Neural cell (in vitro differentiated cells): Measurements from ENCODE around the gene SNRNP35. TPM values are rescaled to one million over a fixed set of nuclear protein-coding genes. Genes with fewer than 3 reads are reported as not detected.

Experiments used
- H2AFZ ChIP-seq: fragments of 200-600, 300-800 bp; sonication (generic), shearing (Covaris generic); 2 replicates; pipeline ENCODE4 v1.6.0; 2014; ENCODE audit warnings: low read depth, mild to moderate bottlenecking, antibody characterized with exemption, low read length, moderate library complexity
- H3F3A ChIP-seq: fragments of 200-600 bp; shearing (Covaris generic); 2 replicates; pipeline ENCODE4 v1.6.1; 2016; ENCODE audit warnings: mild to moderate bottlenecking, moderate library complexity, mixed read lengths, antibody characterized with exemption, low read length; ENCODE audit not compliant: insufficient read depth, poor library complexity, severe bottlenecking
- H3K27ac ChIP-seq: fragments of 200-600, 300-800 bp; sonication (generic), shearing (Covaris generic); 2 replicates; pipeline ENCODE4 v1.5.1; 2014; ENCODE audit warnings: mild to moderate bottlenecking, low read length, moderate library complexity
- H3K27me3 ChIP-seq: fragments of 300-800, 200-600 bp; sonication (generic), shearing (Covaris generic); 2 replicates; pipeline ENCODE4 v1.6.0; 2014; ENCODE audit warnings: mild to moderate bottlenecking, low read depth, low read length, moderate library complexity; ENCODE audit not compliant: insufficient read depth
- H3K36me3 ChIP-seq: fragments of 300-800, 200-600 bp; sonication (generic), shearing (Covaris generic); 2 replicates; pipeline ENCODE4 v1.5.1; 2014; ENCODE audit warnings: mild to moderate bottlenecking, antibody characterized with exemption, low read length, moderate library complexity; ENCODE audit not compliant: insufficient read depth
- H3K4me2 ChIP-seq: fragments of 300-800, 200-600 bp; sonication (generic), shearing (Covaris generic); 2 replicates; pipeline ENCODE4 v1.6.0; 2014; ENCODE audit warnings: mild to moderate bottlenecking, low read length
- H3K4me3 ChIP-seq: fragments of 300-800, 200-600 bp; sonication (generic), shearing (Covaris generic); 2 replicates; pipeline ENCODE4 v1.5.1; 2014; ENCODE audit warnings: mild to moderate bottlenecking, low read length, moderate library complexity
- H3K79me2 ChIP-seq: fragments of 200-600 bp; shearing (Covaris generic); replicated peaks from 2 replicates; pipeline ENCODE4 v1.6.0; 2014; ENCODE audit warnings: mild to moderate bottlenecking, low read length, moderate library complexity; ENCODE audit not compliant: insufficient read depth
- H3K9ac ChIP-seq: fragments of 300-800, 200-600 bp; sonication (generic), shearing (Covaris generic); 2 replicates; pipeline ENCODE4 v1.6.1; 2016; ENCODE audit warnings: mild to moderate bottlenecking, low read length, mixed read lengths
- H3K9me2 ChIP-seq: fragments of 200-600 bp; shearing (Covaris generic); 2 replicates; pipeline ENCODE4 v1.6.1; 2016; ENCODE audit warnings: mild to moderate bottlenecking, low read length, mixed read lengths; ENCODE audit not compliant: insufficient read depth
- H3K9me3 ChIP-seq: fragments of 200-600, 300-800 bp; sonication (generic), shearing (Covaris generic); 2 replicates; pipeline ENCODE4 v1.6.1; 2016; ENCODE audit warnings: mild to moderate bottlenecking, mixed run types, low read length, moderate library complexity, mixed read lengths
- H4K20me1 ChIP-seq: fragments of 200-600 bp; shearing (Covaris generic); 2 replicates; pipeline ENCODE4 v1.6.1; 2016; ENCODE audit warnings: mild to moderate bottlenecking, mixed run types; ENCODE audit not compliant: insufficient read depth
- CTCF ChIP-seq: fragments of 450-650 bp; IDR thresholded peaks from 2 replicates; pipeline ENCODE4 v1.5.1; 2014; ENCODE audit warnings: antibody characterized with exemption, mild to moderate bottlenecking, moderate library complexity; ENCODE audit not compliant: poor library complexity, severe bottlenecking
- EP300 ChIP-seq: fragments of 450-650 bp; conservative IDR thresholded peaks from 2 replicates; pipeline ENCODE4 v1.6.1; 2014; ENCODE audit warnings: antibody characterized with exemption, mild to moderate bottlenecking, moderate library complexity; ENCODE audit not compliant: poor library complexity, severe bottlenecking
- EZH2 ChIP-seq: fragments of 200-600, 300-800 bp; shearing (Covaris generic), sonication (generic); IDR thresholded peaks from 2 replicates; pipeline ENCODE4 v1.6.1; 2014; ENCODE audit warnings: antibody characterized with exemption, low read length, borderline replicate concordance, mild to moderate bottlenecking; ENCODE audit not compliant: insufficient read depth, poor library complexity, severe bottlenecking
- MXI1 ChIP-seq: fragments of 450-650 bp; conservative IDR thresholded peaks from 2 replicates; pipeline ENCODE4 v1.6.1; 2014; ENCODE audit warnings: antibody characterized with exemption, mild to moderate bottlenecking; ENCODE audit not compliant: poor library complexity, severe bottlenecking
- POLR2AphosphoS5 ChIP-seq: IDR thresholded peaks from 2 replicates; pipeline ENCODE4 v1.6.1; 2012
- RAD21 ChIP-seq: fragments of 450-650 bp; conservative IDR thresholded peaks from 2 replicates; pipeline ENCODE4 v1.6.1; 2014; ENCODE audit warnings: antibody characterized with exemption, mild to moderate bottlenecking, moderate library complexity
- REST ChIP-seq: IDR thresholded peaks from 2 replicates; pipeline ENCODE4 v1.6.1; 2012; ENCODE audit warnings: borderline replicate concordance
- SMC3 ChIP-seq: fragments of 450-650 bp; conservative IDR thresholded peaks from 2 replicates; pipeline ENCODE4 v1.6.1; 2014; ENCODE audit warnings: antibody characterized with exemption, mild to moderate bottlenecking, moderate library complexity; ENCODE audit not compliant: poor library complexity
- TAF1 ChIP-seq: IDR thresholded peaks from 2 replicates; pipeline ENCODE4 v1.6.1; 2012; ENCODE audit warnings: low read depth
- polyA plus RNA-seq: library from polyadenylated mRNA; depleted of rRNA; stranded (reverse); fragments of >200 nt; gene quantifications from 2 replicates; pipeline ENCODE4 v1.2.3, GENCODE V29; 2014
- small RNA-seq, 3 experiments: library from RNA; depleted of rRNA; stranded (forward); fragments of <200 nt; gene quantifications; one replicate each; pipeline ENCODE3, GENCODE V24; 2012

Gene SNRNP35
- polyA plus RNA-seq, 1 donor from 2014 or later, result 22.7 TPM

GRCh38 chr12:123516216-123516780, 58.4 kb downstream of the SNRNP35 start:
- Histone ChIP-seq H2AFZ (no peak overlapping the region), H3K9ac (no peak overlapping the region), H3K9me2 (no peaks in the 10 kb centered on the region), H3K79me2 (no peaks in the 10 kb centered on the region), H3K4me2 (no peak overlapping the region), H3K27ac (no peak overlapping the region), H3F3A (no peaks in the 10 kb centered on the region), H4K20me1 (no peaks in the 10 kb centered on the region), H3K9me3 (no peaks in the 10 kb centered on the region), H3K4me3 (no peak overlapping the region), H3K36me3 (no peaks in the 10 kb centered on the region), H3K27me3 (no peaks in the 10 kb centered on the region)
- TF ChIP-seq TAF1 (no peak), EZH2 (no peak), MXI1 (no peak), EP300 (no peak), REST (no peak), POLR2AphosphoS5 (no peak), SMC3 (no peak), CTCF (no peak), RAD21 (no peak)

Small RNAs within 50 kb of the gene (small RNA-seq; reads per million reads assigned to genes)
- gene AC145423.2, result 0 reads per million in 3 experiments

Other genes starting within 250 kb of the SNRNP35 start
- 59.1 and 66.8 TPM in 2 replicates for gene MPHOSPH9, start 225.0 kb upstream of the SNRNP35 start, polyA plus RNA-seq
- 24.1 and 30.0 TPM in 2 replicates for gene MTRFR, start 224.7 kb upstream of the SNRNP35 start, polyA plus RNA-seq
- 97.6 and 101 TPM in 2 replicates for gene CDK2AP1, start 186.3 kb upstream of the SNRNP35 start, polyA plus RNA-seq
- 17.9 and 18.5 TPM in 2 replicates for gene SBNO1, start 93.3 kb upstream of the SNRNP35 start, polyA plus RNA-seq
- 28.9 and 40.0 TPM in 2 replicates for gene KMT5A, start 74.0 kb upstream of the SNRNP35 start, polyA plus RNA-seq
- 0.07 and 0.20 TPM in 2 replicates for gene RILPL2, start 21.5 kb upstream of the SNRNP35 start, polyA plus RNA-seq
- gene RILPL1, start 75.6 kb downstream of the SNRNP35 start, polyA plus RNA-seq, result 1.4 and 9.0 TPM in 2 replicates
- 159 and 172 TPM in 2 replicates for gene TMED2, start 126.4 kb downstream of the SNRNP35 start, polyA plus RNA-seq
- gene DDX55, start 144.0 kb downstream of the SNRNP35 start, polyA plus RNA-seq, result 58.8 and 75.7 TPM in 2 replicates
- gene EIF2B1, start 175.5 kb downstream of the SNRNP35 start, polyA plus RNA-seq, result 59.9 and 71.1 TPM in 2 replicates
- 36.4 and 47.8 TPM in 2 replicates for gene GTF2H3, start 175.7 kb downstream of the SNRNP35 start, polyA plus RNA-seq
- 14.3 and 15.1 TPM in 2 replicates for gene TCTN2, start 213.0 kb downstream of the SNRNP35 start, polyA plus RNA-seq